Esophagus muscularis mucosa (tissue), 4 donors: ENCODE data around the gene MAGI1.

Source experiments
- EP300 ChIP-seq: sonication (generic); formaldehyde crosslinking; IDR thresholded peaks from one replicate; pipeline ENCODE4 v1.6.1; 2017; ENCODE audit warnings: antibody characterized with exemption
- POLR2A ChIP-seq: fragments of 450-650 bp; IDR thresholded peaks from one replicate; pipeline ENCODE4 v1.6.1; 2017; ENCODE audit warnings: antibody characterized with exemption, moderate library complexity, mild to moderate bottlenecking, low read depth
- POLR2AphosphoS5 ChIP-seq, 2 donors: sonication (generic); formaldehyde crosslinking; IDR thresholded peaks; one replicate each; pipeline ENCODE4 v1.6.1; 2017; ENCODE audit warnings: antibody characterized with exemption in 2 of 2
- TF ChIP-seq, protein P1 (sequence below), 3 experiments: fragments of 200-600 bp in 2 of 3; fragments of 450-650 bp in 1 of 3; sonication (generic) in 2 of 3; IDR thresholded peaks; one replicate each; pipeline ENCODE4 v1.5.1; 2017 to 2019; ENCODE audit warnings: antibody characterized with exemption in 3 of 3, mild to moderate bottlenecking in 2 of 3, moderate library complexity in 1 of 3

DNA sequence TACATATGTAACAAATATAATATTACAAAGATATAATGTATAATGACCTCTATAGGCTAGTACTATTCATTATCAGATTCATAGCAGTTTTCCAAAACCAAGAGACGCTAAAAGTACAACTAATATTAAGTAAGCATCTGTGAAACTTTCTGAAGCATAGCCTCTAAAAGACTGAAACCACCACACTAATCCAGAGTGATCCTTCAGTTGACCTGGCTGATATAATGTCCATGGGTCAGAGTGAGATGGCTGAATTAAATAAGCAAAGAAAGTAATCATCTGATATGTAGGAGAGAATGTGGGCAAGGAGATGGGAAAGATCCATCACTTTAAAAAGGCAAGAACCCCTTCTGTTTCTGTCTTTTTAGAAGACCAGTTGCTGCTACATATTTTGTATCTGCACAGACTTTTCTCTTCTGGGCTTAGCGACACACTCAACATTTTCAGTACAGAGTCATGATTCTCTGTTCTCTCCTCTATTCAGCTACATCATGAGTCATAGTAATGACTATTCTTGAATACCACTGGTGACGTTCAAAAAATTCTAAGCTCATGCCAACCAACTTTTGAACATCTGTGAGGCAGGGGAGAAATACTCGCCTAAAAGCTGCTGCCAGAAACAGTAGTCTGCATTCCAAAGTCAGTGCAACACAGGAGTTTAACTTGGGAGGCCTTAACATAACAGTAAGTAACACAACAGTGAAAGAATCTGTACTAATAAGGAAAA lies 149.6 kb downstream of the MAGI1 start:
- TF ChIP-seq, protein P1, sequence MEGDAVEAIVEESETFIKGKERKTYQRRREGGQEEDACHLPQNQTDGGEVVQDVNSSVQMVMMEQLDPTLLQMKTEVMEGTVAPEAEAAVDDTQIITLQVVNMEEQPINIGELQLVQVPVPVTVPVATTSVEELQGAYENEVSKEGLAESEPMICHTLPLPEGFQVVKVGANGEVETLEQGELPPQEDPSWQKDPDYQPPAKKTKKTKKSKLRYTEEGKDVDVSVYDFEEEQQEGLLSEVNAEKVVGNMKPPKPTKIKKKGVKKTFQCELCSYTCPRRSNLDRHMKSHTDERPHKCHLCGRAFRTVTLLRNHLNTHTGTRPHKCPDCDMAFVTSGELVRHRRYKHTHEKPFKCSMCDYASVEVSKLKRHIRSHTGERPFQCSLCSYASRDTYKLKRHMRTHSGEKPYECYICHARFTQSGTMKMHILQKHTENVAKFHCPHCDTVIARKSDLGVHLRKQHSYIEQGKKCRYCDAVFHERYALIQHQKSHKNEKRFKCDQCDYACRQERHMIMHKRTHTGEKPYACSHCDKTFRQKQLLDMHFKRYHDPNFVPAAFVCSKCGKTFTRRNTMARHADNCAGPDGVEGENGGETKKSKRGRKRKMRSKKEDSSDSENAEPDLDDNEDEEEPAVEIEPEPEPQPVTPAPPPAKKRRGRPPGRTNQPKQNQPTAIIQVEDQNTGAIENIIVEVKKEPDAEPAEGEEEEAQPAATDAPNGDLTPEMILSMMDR (IDR thresholded peaks at IDR 0.05), result no peak
- TF ChIP-seq POLR2AphosphoS5 (IDR thresholded peaks at IDR 0.05), result peak in 1 of 2 donors; percentile 53
- TF ChIP-seq POLR2A, result no peak
- TF ChIP-seq EP300, result no peak
